ENCODE data around the gene KCTD19.

Gene KCTD19

GRCh38 chr16:67283039-67283825 is 43.3 kb downstream of the KCTD19 start:
- no peak for DNase-seq (ENCODE audit: low read depth)

GRCh38 chr16:67282447-67282805 is 44.1 kb downstream of the KCTD19 start:
- DNase-seq (ENCODE audit: low read depth): no peak

GRCh38 chr16:67281536-67282446 is 44.8 kb downstream of the KCTD19 start:
- no peak for DNase-seq (ENCODE audit: low read depth)

GRCh38 chr16:67280090-67281015 is 46.2 kb downstream of the KCTD19 start:
- DNase-seq (ENCODE audit: low read depth): no peak

GRCh38 chr16:67279296-67280089 is 47.0 kb downstream of the KCTD19 start, which contains the start of gene PLEKHG4:
Gene PLEKHG4 (plus strand): TSS chr16:67279532. CDS start chr16:67280045, 513 bp downstream.
- peak; percentile 54 for DNase-seq (ENCODE audit: low read depth)

- DNase-seq (ENCODE audit: low read depth): no peak
Observed at GRCh38 chr16:67278773-67279295, 47.7 kb downstream of the KCTD19 start.

- peak; percentile 89 for DNase-seq (ENCODE audit: low read depth)
Observed at GRCh38 chr16:67277999-67278772, 48.4 kb downstream of the KCTD19 start.

GRCh38 chr16:67277294-67277998 is 49.1 kb downstream of the KCTD19 start:
- DNase-seq (ENCODE audit: low read depth): peak; percentile 99

- no peak for DNase-seq (ENCODE audit: low read depth)
Observed at GRCh38 chr16:67275321-67275720, 51.2 kb downstream of the KCTD19 start.

- no peak for DNase-seq (ENCODE audit: low read depth)
Observed at GRCh38 chr16:67271446-67271845, 55.1 kb downstream of the KCTD19 start.

- DNase-seq (ENCODE audit: low read depth): no peak
Observed at GRCh38 chr16:67270931-67271338, 55.6 kb downstream of the KCTD19 start.

GRCh38 chr16:67269766-67270165 is 56.8 kb downstream of the KCTD19 start:
- peak; percentile 65 for DNase-seq (ENCODE audit: low read depth)

GRCh38 chr16:67268136-67268579 is 58.4 kb downstream of the KCTD19 start:
- DNase-seq (ENCODE audit: low read depth): peak; percentile 96

GRCh38 chr16:67265834-67266233 is 60.7 kb downstream of the KCTD19 start:
- no peak for DNase-seq (ENCODE audit: low read depth)

- DNase-seq (ENCODE audit: low read depth): no peak
Observed at GRCh38 chr16:67264866-67265265, 61.7 kb downstream of the KCTD19 start.

- no peak for DNase-seq (ENCODE audit: low read depth)
Observed at GRCh38 chr16:67264277-67264676, 62.3 kb downstream of the KCTD19 start.

GRCh38 chr16:67263201-67263600 is 63.3 kb downstream of the KCTD19 start:
- DNase-seq (ENCODE audit: low read depth): no peak

GRCh38 chr16:67260426-67261063 is 66.0 kb downstream of the KCTD19 start:
- no peak for DNase-seq (ENCODE audit: low read depth)

- no peak for DNase-seq (ENCODE audit: low read depth)
Observed at GRCh38 chr16:67259705-67260104, 66.8 kb downstream of the KCTD19 start.
